Fibroblast of peridontal ligament (primary cell): ENCODE results near the gene ELOVL5.
A peak's percentile ranks its signal among the peaks of the same experiment; 100 is the strongest.
"Not testable (repeated sequence)": the region's sequence is repeated elsewhere in the genome, so short reads cannot be mapped to it uniquely, and the experiment has no call there.

Source experiments
- DNase-seq: peaks from one replicate; pipeline ENCODE4 v3.0.0-alpha.2; 2010; ENCODE audit errors: extremely low read depth

The ELOVL5 gene

DNA sequence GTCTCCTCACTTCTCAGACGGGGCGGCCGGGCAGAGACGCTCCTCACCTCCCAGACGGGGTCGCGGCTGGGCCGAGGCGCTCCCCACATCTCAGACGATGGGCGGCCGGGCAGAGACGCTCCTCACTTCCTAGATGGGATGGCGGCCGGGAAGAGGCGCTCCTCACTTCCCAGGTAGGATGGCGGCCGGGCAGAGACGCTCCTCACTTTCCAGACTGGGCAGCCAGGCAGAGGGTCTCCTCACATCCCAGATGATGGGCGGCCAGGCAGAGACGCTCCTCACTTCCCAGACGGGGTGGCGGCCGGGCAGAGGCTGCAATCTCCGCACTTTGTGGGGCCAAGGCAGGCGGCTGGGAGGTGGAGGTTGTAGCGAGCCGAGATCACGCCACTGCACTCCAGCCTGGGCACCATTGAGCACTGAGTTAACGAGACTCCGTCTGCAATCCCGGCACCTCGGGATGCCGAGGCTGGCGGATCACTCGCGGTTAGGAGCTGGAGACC, 43.2 kb downstream of the ELOVL5 start:
- DNase-seq: not testable (repeated sequence)

DNA sequence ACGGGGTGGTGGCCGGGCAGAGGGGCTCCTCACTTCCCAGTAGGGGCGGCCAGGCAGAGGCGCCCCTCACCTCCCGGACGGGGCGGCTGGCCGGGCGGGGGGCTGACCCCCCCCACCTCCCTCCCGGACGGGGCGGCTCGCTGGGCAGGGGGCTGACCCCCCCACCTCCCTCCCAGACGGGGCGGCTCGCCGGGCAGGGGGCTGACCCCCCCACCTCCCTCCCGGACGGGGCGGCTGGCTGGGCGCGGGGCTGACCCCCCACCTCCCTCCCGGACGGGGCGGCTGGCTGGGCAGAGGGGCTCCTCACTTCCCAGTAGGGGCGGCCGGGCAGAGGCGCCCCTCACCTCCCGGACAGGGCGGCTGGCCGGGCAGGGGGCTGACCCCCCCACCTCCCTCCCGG, 43.8 kb downstream of the ELOVL5 start:
- DNase-seq: not testable (repeated sequence)

DNA sequence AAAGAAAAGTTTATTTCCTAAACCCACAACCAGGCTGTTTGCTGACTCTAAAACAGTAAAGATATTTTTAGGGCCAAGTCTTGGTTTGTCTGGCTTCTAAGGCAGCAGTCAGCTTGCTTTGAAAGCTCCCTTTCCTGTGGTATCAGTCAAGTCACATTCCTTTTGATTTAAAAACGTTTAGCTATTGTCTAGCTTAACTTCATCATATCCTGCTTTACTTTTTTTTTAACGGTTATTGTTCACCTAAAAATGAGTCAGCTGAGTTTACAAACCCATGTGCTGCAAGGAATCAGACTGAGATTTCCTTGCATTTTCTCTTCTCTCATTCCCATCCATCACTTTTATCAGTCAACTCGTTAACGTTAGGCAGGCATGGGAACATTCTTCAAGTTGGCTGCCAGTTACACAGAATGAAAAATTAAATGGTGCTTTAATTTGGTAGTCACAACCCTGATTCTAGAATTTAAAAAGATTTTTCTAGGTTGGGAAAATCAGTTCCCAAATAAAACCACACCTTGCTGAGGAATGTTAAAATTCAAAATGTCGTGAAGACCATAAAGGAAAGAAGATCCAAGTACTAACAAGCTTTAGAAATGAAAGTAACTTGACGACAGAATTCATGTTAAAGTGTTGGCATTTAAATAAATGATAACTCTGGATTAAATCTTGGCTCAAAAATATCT, 45.9 kb downstream of the ELOVL5 start:
- peak; percentile 60 for DNase-seq

DNA sequence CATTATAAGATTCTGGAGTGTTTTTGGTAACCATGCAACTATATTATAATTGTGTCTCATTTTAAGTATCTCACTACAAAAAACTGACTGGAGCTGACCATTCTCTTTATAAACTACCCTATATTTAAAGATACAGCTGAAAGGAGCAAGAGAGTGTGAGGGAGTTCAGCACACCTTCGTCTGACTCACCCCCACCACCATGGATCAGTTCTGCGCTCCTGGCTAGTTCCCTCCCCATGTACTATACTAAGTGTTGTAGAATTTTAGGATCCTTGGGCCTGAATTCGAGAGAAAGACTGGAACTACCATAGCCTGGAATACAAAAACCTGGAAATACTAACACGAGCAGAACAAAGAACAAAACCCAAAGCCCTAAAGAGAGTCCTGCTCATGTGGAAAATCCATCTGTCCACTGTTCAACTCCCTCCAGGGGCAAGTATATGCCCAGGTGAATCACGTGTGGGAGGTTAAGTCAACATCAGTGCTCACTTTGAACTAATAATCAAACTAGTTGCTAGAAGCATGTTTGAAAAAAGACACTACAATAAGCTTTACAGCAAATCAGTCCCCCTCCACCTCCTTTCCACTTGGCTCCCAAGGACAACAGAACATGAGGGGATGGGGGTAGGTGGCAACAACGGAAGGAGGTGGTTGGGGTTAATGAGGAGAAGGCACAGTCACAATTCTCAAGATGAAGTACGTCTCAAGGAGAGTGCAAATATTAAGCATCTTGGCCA, 46.8 kb downstream of the ELOVL5 start:
- no peak for DNase-seq

DNA sequence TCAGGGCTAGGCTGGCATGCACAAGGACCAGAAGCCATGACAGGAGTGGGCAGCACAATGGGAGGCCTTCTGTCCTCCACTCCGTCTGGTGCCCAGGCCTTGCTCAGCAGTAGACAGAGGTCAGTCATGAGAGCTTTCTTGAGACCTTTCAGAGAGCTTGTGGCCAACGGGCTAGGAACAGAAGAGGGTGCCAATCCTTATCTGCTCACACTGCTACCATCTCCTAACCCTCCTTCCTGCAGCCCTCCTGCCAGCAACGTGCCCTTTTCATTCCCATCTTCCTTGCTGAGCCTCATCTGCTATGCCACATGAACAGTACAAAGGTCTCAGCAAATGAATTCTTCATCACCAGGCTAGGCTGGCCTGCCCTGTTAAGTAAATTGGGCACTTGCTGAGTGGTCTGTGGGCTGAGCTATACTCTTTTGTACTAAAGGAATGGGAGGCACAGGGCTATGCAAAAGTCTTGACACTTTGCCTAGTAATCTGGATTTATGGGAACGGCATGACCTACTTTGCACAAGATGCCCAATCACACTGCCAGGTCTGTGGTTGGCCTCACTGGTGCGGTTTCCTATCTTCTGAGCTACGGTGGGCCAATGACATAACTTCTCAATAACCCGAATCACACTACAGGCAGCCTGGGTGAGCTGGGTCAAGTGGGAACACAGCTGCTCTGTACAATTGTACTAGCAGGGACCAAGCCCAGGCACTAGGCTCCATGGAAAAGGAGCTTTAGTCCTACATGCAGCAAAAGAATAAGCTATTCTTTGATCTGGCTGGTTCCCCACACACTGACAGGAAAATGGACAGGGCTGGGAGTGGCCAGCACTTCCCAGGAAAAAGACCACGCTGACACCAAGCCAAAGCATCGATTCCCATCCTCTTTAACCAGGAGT, 47.8 kb downstream of the ELOVL5 start:
- DNase-seq: peak; percentile 67

DNA sequence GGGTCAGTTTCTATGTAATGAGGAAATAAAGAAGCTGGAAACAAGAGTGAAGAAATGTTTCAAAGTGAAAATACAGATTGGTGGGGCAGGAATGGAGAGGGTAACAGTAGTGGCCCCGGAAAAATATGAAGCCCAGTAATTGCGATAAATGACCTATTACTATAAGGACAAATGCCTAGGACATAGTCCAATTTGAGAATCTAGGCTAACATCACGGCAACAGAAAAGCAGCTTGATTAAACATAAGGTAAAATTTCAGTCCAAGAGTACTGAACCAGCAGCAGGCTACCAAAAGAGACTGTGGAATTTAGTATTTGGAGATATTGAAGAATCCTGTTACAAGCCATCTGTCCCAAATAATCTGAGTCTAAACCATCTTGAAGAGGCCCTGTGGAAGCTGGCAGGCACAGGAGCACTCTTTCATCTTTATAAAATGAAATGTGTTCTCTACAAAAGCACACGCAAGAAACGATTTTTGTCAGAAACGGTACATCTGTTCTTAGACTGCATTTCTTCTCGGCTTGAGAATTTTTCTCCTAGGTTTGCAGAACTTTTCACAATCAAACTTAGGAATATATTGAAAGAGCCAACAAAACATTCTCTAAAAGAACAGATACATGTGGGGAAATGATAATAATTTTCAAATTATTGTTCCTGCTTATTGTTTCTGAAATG, 49.3 kb downstream of the ELOVL5 start:
- DNase-seq: no peak

DNA sequence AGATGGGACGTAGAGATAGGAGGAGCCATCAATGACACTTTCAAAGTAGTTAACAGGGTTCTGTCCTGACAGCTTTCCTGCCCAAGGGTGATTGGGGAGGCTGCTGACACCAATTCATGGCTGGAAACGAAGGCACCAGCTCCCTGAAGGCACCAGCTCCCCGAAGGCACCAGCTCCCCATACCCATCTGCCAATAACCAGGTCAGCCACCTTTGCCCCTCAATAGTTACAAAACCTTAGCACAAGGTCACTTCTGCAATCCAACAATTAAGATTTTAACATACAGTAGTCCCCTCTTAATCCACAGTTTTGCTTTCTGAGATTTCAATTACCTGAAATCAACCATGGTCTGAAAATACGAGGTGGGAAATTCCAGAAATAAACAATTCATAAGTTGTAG, 51.7 kb downstream of the ELOVL5 start:
- DNase-seq: no peak

DNA sequence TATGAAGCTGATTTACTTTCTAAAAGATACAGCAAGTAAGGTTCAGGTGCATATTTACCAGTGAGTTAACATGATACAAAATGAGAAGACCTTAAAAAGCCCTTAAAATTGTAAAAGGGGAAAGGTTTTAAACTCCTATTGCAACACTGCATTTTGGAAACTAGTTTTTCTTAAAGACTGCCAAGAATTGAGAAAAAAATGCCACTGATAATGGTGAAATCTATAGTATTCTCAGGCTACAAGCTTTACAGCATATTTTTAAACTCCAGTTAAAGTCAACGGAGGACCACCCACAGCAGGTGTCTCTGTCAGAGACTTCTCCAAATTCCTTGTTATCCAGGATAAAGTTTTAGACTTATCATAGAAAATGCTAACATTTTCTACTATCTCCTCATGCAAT, 53.6 kb downstream of the ELOVL5 start:
- DNase-seq: peak; percentile 52

DNA sequence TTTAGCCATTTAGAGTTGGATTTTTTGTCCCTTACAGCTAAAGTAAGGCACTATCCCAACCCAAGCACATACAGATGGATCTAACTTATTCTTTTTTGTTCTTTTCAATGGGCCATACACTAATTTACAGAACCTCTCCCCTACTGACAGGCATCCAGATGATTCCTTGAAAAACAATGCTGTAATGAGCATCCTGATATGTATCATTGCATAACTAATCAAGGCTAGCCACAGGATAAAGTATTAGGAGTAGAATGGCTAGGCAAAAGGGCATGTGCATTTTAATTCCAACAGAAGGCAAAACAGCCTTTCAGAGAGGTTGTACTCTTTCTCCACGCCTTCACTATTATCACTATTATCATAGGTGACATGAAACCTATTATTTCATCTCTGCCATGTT, 54.1 kb downstream of the ELOVL5 start:
- DNase-seq: no peak

DNA sequence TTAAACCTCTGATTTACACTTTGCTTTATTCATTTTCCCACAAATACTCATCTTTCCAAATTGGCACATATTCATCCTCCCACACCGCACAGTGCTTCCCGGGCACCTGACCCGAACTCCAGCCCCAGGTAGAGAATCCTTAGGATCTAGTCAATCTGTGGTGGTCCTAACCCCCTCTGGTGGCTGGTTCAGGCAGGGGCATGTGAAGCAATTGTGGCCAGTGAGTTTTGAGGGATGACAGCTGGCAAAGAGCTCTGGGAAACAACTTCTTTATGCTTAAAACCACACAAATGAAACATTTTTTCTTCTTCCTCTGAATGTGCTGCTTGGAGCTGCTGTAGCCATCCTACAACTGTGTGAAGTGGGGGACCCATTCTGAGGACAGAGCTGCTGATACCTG, 54.7 kb downstream of the ELOVL5 start:
- DNase-seq: no peak

DNA sequence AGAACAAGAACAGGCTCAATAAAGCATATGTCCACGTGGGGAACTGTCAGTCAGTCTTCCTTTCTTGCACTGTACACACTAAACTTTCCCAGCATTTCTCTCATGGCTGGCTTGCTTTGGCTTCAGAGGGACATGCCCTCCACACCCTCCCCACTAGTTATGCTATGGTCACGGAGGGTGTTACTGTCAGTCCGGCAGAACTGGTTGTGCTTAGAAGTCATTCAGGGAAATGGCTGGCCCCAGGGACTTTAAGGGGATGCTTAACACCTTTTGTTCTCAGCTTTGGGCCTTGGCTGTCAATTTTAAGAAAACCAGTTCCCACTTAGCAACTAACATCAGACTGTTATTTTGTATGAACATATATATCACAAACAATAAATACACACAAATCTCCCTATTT, 55.1 kb downstream of the ELOVL5 start:
- no peak for DNase-seq

DNA sequence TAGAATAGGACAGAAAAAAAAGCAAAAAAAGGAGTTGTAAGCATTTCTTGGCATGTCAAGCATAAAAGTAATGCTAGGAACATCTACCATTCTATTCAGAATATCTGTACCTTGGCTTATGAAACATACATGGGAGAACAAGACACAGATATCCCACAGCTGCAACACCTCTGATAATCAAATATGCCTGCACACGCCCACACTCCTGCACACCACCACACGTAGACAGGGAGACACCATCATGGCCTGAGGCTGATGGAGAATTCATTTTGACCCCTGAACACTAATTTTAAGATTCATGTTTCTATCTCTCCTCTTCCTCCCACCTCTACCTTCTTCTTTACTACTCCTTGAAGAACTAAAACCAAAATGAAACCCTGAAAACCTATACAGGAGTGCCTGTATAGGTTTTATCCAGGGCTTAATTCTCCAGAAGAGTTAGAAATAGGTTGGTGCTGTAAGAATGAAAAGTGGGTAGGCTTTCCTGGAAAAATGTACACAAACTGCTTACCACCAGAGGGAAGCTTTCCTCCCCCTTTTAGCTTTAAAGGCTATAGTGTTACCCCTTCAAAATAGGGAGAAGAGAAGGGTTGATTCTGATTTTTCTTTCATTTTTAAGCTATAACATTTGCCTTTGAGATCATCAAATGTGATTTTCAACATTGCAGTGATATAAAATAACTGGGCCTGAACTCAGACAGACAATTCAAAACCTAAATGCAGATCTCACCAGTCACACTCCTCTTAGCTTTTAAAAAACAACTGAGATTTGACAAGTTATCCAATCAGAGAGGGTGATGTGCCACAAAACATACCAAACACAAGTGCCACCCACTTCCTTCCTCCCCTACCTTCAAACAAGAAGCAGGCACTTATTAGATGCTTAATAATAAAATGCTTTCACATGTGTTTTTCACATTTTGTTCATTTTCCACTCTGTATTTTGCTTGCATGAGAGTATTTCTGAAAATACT, 57.9 kb downstream of the ELOVL5 start:
- DNase-seq: no peak

DNA sequence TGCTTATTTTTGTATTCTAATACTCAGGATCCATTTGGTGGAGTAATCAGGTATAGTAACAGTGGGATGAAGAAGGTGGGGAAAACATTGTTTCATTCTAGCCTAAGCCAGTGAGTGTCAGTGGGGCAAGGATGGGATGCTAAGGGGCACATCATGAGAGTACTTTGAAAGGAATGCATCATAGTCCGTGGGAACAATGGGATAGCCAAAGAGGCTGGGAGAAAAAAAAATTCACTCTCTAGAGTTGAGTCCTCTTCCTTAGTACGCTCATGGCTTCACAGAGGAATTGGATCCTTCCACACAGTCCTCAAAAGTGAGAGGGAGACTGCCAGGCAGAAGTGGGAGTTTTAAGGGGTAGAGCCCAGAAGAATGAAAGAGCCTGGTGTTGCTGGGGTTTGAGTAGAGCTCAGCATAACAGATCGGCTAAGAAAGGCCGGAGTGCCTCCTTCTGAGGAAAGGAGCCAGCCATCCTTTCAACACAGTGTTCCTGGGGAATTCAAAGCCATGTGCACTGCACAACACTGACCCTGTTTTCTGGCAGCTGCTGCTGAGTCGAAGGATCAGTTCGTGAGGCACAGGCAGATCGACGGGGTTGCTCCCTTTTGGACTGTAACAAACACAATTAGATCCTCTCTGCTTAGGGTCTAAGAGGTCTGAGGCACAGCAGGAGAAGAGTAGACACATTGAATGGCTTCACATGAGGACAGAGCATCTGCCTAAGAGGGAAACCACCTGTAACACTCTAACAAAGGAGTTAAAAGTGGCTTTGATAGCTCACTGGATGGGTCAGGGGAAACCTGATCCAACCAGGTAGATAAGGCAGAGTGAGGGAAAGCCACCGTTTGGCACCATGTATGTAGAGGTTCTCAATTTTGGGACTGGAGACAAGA, 61.2 kb downstream of the ELOVL5 start:
- DNase-seq: no peak

DNA sequence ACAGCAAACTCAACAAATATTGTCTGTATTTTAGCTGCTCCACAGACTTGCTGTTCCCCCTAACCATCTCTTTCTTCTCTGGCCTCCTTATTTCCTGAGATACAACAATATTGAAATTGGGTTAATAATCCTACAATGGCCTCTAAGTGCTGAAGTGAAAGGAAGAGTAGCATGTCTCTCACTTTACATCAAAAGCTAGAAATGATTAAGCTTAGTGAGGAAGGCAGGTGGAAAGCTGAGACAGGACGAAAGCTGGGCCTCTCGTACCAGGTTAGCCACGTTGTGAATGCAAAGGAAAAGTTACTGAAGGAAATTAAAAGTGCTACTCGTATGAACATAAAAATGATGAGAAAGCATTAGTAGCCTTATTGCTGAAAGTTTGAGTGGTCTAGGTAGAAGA, 63.8 kb downstream of the ELOVL5 start:
- DNase-seq: no peak

DNA sequence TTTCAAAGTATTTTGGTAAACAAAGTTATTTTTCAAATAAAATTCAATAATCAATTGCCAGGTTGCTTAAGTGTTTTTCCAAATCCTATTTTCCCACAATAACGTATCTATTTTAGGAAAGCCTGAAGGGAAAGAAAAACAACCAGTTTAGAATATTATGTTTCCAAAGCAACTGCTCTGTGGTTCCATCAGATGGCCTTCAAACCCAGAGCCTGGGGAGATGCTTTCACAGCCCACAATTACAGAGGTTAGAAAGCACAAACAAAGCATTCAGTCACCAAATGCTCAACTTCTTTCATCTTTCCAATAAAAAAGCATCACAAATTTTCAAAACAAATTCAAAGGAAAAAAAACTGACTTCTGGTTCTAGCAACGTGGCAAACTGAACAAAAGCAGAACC, 66.0 kb downstream of the ELOVL5 start:
- peak; percentile 77 for DNase-seq

DNA sequence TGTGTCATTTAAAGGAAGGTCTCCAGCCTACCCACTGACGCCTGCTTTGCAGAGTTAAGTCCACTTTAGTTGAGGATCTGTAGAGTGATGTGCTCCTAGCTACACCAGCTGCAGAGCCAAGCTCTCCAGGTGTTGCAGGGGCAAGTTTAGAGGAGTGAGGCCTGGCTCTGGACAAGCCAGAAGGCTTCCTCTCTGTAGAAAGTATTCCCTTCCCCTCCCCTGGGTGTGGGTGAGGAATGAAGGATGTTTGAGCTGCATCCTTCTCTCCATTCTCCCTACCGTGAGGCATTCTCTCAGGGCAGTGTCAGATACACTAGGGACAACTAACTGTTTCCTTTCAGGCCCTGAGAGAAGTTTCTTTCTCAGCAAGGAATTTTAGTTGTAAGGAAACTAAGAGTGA, 66.5 kb downstream of the ELOVL5 start:
- peak; percentile 48 for DNase-seq

DNA sequence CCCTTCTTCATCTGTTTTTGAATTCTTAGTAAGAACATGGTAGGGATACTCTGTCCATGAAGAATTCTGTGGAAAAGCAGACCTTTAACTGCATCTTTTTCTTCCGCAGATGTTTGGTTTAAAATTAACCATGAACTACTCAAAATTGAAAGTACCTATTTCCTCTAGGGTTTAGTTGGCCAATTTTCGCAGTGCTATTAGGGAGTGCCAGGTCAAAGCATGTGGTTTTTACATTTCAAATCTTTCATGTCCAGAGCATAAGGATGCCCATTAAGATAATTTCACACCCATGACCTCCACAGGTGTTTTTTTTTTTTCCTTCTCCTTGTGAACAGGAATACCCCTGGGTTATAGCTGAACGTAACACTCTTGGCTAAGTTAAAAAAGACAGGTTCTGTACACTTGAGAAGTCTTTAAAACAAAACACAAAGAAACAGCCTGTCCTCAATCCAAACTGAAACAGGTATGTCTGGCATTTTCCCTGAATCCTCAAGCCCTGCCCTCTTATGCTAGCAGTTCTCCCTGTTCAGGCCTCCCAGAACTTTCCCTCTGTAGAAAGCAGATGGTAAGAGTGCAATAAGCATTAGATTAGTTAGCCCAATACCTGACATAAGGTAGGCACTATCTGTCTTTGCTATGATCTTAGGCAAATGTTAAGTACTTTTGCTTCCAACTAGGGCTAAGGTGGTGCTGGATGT, 67.1 kb downstream of the ELOVL5 start:
- no peak for DNase-seq

DNA sequence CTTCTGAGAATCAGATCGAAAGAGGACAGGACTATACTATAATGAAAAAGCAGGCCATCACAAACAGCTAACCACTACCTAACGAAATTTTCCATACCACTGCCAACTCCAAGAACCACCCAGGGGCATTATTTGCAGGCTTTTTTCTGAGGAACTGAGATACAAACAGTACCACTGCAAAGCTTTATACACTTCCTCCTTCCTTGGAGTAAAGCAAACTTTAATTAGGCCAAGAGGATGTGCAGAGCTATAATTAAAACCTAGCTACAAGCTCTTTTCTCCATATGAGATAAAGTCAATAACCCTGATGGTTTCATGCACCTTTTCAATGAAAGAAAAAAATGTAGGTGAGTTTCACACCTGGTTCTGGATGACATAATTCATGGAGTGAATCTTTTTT, 68.5 kb downstream of the ELOVL5 start:
- no peak for DNase-seq

DNA sequence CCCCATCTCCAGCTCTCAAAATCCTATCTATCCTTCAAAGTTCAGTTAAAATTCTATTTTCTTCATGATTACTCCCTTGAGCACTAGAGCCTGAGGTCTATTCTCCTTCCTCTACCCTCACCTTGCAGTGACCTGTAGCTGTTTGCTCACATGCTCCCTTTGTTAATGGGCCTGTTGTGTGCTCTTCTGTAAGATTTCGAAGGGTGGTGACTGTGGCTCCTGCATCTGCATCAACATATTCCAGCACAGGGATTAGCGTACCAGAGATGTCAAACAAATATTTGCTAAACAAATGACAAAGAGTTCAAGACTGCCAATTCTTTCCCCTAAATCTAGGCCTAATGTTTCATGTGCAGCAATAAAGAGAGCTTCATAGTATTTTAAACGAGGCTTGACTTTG, 69.5 kb downstream of the ELOVL5 start:
- no peak for DNase-seq
